AG08395 (cell line): ENCODE results near the gene NDRG3.
"Not testable (repeated sequence)": the region's sequence is repeated elsewhere in the genome, so short reads cannot be mapped to it uniquely, and the experiment has no call there.

Experiments used
- DNase-seq: peaks from one replicate; pipeline ENCODE4 v3.0.0; 2012; ENCODE audit warnings: mixed read lengths, low spot score

NDRG3 gene

DNA sequence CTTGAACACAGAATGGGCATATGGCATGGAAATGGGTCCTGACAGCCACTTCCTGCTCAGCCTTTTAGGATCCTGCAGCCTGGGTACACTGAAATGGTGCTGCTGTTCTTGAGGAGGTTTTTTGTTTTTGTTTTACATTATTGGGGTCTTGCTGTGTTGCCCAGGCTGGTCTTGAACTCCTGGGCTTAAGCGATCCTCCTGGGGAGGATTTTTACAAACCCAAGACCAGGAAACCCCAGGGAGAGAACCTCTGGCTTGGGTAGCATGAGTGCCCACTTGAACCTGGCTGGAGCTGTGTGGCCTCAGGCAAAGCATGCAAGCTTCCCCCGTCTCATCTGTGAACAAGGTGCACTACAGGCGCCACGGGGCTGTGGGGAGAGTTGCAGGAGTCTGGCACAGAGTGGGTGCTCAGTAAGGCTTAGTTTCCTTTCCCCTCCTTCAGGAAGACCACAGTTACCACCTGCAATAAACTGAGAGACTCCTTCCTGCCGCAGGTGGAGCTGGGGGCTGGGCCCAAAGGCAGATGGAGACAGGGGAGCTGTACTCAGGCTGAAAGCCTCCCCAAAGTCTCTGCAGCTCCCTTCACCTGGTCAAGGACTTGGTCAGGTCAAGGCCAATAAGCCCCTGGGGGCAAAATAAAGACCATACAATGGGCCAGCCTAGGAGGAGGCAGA lies 101.7 kb downstream of the NDRG3 start:
- no peak for DNase-seq

DNA sequence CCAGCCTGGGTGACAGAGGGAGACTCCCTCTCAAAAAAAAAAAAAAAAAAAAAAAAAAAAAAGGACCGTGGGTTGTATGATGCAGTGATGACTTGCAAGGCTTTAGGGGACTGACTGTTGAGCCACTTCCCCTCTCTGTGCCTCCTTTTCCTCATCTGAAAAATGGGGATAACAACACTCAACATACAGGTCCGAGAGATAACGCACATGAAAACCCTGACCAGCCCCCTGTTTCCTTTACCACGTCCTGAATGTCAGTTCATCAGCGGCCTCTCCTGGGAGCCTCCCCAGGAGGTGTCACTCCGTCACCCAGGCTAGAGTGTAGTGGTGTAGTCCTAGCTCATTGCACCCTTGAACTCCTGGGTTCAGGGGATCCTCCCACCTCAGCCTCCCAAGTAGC lies 103.8 kb downstream of the NDRG3 start:
- no peak for DNase-seq

DNA sequence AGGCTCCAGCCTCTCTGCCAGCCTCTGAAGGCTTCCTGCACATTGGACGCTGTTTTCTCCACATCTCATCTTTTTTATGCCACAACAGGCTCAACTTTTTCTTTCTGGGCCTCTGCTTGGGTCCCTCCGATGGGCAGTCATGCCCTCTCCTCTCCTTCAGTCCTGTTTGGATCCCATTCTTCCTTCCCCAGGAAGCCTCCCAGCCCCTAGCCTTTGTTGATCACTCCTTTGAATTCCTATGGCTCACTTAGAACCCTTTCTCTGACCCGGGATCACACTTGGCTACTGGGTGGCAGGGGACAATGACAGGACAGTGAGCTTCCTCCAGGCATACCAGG lies 104.4 kb downstream of the NDRG3 start:
- no peak for DNase-seq

DNA sequence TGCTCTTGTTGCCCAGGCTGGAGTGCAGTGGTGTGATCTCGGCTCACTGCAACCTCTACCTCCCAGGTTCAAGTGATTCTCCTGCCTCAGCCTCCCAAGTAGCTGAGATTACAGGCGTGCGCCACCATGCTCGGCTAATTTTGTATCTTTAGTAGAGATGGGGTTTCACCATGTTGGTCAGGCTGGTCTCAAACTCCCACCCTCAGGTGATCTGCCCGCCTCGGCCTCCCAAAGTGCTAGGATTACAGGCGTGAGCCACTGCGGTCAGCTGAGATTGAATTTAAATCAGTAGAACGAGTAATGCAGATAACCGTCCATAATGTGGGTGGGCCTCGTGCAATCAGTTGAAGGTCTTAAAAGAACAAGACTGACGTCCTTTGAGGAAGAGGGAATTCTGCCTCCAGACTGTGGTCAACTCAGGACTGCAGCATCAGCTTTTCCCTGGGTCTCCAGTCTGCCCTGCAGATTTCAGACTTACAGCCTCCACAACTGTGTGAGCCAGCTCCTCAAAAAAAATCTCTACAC lies 107.0 kb downstream of the NDRG3 start:
- DNase-seq, result not testable (repeated sequence)

DNA sequence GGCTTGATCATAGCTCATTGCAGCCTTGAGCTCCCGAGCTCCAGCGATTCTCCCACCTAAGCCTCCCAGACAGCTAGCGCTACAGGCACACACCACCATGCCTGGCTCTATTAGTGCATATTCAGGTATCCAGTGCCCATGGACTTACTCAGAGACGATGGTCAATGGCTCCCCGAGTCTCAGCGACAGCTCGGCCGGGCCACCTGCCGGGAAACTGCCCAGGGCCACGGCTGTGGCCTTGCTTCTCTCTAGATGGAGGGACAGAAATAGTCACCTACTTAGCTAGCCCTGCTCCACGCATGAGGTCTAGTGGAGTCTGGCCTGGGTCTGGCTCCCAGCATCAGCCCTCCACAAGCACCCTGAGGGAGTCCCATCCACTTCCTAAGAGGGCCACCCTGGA lies 111.5 kb downstream of the NDRG3 start:
- DNase-seq, result no peak

DNA sequence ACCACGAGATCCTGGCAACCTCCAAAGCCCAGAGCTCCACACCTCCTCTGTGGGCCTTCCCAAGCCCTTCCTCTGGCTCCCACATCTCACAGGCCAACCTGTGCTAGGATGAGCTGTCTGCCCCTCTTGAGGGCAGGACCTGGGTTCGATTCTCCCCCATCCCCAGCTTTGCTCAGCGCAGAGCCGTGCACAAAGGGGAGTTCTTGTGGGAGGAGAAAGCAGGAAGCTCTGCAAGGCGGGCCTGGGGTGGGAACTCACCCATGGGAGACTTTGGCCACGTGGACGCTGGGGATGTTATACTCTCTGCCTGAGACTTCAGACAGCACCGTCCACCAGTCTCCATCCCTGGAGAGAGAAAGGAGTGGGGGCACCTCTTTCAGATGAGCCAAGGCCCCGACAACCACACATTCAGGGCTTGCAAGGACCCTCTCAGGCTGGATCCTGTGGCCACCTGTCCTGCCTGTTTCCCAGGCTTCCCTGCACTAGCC lies 112.6 kb downstream of the NDRG3 start:
- no peak for DNase-seq

DNA sequence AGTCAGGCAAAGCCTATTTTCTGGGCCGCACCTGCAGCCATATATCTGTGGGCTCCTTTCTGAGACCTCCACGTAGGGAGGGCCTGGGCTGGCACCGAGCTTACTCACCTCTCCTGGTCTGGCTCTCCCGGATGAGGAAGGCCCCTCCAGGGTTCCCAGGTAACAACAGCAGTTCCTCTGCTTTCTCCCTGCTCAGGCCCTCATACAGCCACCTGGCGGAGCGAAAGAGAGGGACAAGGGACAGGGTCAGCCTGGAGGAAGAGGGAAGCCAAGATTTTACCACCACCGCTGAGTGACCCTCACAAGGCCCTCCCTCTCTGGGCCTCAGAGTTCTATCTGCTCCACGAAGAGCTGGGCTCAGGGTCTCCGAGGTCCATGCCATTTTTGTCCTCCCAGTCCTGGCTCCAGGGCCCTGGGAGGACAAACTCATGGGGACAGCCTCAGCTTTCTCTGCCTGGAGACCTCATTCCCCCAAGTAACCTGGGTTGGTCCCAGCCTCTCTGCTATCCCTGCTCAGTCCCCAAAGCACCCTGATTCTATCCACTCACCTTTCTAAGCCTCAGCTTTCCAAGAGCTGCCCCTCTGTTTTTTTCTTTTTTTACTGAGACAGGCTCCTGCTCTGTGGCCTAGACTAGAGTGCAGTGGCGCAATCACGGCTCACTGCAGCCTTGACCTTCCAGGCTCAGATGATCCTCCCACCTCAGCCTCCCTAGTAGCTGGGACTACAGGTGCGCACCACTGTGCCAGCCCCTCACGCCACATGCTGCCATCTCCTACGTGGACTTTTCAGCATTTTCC lies 113.2 kb downstream of the NDRG3 start:
- no peak for DNase-seq

DNA sequence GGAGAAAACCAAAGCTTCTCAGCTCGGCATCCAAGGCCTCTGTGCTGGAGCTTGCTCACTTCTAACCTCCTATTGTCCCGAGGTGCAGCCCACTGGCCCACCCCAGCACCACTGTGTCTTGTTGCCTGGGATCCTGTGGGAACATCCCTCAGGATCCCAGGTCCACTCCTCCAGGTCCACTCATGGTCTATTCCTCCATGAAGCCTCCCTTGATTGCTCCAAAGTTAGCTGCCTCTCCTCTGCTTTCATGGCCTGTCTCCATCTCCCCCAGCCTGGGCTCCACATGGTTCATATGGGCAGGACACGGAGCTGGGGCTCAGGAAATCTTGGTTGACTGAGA lies 113.8 kb downstream of the NDRG3 start:
- DNase-seq, result no peak

DNA sequence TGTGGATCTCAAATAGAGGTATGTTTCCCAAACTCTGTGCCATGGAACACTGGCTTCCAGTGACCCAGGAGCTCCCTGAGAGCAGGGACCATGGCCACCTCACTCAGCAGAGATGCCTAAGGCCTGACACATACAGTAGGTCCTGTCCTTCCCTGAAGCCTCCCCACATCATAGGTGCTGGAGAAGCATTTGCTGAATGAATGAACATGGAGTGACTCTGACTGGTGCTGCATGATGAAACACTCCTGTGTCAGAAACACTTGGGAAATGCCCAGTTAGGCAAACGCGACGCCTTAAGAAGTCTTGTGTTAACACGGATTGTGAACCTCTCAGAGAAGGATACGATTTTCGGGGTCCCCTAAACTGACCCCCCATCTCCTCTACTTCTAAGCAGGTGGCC lies 114.2 kb downstream of the NDRG3 start:
- DNase-seq, result no peak

DNA sequence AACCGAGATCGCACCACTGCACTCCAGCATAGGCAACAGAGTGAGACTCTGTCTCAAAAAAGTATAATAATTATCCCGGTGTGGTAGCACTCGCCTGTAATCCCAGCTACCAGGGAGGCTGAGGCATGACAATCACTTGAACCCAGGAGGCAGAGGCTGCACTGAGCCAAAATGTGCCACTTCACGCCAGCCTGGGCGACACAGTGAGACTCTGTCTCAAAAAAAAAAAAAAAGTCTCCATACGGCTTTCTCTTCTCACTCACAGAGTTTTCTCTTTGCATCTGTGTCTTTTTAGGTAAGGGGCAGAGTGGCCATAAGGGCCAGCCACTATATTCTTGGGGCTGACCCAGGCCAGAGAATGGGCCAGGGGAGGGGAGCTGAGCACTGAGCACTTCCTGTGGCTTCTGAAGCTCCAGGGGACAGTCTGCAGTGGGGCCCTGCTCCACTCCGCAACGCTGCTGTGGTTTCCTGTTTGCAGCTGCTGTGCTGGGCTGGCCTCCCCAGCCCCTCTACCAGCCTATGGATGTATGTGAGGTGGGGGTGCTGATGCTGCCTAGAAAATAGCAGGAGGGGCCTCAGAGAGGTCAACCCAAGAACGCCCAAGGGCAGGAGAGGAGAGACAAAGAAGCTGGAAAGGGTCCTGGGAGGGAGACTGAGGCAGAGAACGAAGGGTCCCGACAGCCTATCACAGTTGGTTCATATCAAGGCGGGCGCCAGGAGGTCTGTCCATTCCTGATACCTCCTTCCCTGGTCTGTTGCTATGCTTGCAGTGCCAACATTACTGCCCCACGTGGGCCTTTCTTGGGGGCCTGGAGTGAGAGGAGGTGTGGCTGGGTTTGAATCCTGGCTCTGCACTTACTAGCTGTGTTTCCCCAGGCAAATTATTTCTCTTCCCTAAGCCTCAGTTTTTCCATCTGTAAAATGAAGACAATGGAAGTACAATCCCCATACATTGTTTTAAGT lies 115.9 kb downstream of the NDRG3 start:
- no peak for DNase-seq

DNA sequence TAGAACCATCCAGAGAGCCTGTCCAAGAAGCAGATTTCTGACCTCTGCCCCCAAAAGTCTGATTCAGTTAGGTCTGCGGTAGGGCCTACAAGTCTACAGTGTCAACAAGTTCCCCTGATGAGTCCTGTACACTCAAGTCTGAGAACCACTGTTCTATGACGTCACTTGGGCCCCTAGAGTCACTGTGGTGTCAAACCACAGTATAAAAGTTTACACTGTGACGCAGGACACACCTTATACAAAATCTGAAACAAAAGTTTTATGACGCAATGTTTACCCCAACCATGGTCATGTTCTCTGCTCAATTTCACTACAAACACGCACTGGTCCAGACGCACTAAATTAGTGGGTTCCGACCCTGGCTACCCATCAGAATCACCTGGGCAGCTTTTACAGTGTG lies 117.8 kb downstream of the NDRG3 start:
- DNase-seq, result no peak

DNA sequence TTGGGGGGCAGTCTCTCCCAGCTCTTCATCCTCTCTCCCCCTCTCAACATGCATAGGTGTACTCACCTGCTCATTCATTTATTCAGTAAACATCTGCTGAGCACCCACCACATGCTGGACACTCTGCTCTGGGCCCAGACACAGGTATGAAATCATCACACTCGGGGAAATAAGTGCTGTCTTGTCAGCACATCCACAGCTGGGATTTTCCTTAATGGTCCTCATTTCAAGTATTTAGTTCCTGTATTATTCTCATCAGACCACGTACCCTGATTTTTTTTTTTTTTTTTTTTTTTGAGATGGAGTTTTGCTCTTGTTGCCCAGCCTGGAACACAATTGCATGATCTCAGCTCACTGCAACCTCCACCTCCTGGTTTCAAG lies 121.0 kb downstream of the NDRG3 start:
- DNase-seq, result no peak

DNA sequence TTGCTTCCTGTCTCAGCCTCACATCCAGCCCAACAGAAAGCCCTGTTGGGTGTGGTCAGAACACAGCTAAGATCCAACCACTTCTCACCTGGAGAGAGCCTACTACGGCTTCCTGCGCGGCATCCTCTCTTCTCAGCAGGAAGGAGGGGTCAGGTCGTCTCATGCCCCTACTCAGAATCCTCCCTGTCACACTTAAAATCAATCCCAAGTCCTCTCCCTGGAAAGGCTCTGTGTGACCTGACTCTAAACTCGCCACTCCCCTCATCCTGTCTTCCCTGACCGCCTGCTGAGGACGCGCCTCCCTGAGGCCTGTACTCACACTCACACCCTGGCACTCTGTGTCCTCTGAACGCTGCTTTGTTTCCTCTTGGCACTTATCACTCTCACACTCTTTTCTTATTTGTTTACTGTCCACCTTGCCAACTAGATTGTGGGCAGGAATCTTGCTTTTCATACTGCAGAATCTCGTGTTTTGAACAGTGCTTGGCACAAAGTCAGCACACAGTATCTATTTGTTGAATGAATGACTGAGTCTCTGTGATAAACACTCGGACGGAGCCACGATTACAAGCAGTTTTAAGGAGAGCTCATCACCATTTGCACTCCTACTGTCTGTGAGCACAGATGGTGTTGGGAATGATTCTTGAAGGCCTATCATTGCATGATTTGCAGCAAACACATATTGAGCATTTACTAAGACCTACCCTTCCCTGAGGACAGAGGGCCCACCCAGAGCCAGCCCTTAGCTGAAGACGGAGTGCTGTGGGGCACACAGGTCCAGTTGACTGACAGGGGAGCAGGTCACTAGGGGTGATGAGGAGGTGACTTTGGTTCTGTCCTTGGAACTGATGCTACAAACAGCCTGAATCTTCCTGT lies 121.6 kb downstream of the NDRG3 start:
- DNase-seq, result no peak

DNA sequence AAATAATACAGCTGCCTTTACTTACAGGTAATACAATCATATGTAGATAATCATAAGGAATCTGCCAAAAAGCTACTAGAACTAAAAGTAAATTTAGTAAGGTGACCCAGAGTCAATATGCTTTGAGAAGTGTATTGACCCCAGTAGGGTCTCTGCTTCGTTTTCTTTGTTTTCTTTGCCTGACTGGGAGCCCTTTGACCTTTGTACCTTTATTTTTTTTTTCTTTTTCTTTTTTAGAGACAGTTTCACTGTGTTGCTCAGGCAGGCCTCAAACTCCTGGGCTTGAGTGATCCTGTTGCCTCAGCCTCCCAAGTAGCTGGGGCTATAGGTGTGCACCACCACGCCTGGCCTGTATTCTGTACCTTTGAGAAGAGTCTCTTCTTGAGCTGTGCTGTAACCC lies 122.4 kb downstream of the NDRG3 start:
- DNase-seq, result no peak

DNA sequence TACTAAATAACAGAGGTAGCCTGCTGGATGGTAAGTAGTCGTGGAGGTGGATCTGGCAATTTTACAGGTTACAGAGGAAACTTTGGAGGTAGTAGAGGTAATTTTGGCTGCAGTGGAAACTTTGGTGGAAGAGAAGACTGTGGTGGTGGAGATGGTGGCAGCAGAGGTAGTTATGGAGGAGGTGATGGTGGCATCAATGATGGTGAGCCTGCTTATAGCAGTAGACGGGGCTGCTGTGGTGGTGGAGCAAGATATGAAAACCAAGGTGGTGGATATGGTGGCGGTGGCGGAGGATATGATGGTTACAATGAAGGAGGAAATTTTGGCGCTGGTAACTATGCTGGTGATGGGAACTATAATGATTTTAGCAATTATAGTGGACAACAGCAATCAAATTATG lies 125.0 kb downstream of the NDRG3 start:
- no peak for DNase-seq

DNA sequence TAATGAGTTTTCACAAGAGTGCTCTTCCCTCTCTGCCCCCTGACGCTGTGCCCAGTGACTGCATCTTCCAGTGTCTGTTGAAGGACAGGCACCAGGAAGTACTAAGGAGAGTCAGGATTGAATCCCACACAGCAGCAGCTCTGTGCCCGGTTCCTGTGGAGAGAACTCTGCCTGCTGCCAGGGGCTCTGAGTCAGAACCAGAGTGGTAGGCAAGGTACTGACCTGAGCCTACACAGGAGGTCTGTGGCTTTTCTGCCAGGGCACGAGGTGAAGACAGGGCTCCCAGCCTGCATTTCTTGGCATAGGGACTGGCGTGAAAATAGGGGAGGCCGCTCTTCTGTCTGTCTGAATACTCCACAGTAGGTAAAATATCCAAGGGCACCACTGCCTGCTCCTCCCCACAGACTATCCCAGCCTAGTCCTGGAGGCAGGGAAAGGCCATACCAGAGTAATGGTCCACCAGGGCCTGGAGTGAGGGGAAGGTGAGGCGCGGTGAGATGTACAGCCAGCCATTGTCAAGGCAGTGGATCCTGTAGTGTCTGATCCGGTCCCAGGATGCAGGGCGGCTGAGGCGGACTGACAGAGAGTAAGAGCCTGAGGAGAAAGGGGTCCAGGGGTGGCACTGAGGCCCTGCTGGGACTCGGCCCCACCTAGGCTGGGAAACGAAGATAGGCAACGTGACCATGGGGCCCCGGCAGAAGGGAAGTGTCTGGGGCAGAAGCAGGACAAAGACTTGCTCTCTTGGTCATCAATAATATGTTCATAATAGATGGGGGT lies 130.9 kb downstream of the NDRG3 start:
- DNase-seq, result no peak

DNA sequence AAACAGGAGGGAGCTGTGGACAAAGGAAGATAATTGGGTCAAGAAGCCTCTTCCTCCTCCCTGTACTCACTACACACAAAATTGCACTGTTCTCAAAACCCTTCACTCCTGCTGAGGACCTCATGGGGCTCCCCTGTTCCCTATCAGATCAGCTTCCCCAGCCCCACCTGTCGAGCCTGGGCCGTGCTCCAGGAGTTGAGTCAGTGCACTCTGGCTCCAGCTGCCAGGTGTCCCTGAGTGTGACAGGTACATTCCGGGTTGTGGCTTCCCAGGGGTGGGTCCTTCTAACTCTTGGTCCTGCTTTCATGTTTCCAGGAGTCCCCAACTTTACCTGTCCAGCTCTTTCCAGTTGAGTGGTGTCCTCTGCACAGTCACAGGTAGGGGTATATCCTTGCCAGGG lies 131.9 kb downstream of the NDRG3 start:
- DNase-seq, result no peak

DNA sequence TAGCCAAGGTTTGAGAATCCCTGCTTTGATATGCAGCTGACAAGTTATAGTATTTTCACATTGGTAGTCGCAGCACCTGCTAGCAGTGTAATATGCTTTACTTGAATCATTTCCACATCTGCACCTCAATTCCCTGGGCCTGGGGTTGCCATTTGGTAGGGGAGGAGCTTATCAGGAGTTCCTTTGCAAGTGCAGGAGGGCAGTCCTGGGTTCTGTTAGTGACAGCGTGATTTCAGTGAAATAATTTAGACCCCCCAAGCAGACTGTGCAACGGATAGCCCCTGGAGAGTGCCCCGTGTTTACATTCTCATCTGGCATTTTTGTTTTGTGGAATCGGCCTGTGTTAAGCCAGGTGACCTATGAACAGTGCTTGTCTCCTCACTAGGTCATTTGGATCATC lies 134.3 kb downstream of the NDRG3 start:
- DNase-seq, result no peak

DNA sequence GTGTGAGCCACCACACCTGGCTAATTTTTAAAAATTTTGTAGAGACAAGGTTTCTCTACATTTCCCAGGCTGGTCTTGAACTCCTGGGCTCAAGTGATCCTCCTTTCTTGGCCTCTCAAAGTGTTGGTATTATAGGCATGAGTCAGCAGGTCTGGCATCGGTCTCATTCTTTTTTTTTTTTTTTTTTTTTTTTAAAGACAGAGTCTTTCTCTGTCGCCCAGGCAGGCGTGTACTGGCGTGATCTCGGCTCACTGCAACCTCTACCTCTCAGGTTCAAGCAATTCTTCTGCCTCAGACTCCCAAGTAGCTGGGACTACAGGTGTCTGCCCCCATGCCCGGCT lies 137.5 kb downstream of the NDRG3 start:
- not testable (repeated sequence) for DNase-seq

DNA sequence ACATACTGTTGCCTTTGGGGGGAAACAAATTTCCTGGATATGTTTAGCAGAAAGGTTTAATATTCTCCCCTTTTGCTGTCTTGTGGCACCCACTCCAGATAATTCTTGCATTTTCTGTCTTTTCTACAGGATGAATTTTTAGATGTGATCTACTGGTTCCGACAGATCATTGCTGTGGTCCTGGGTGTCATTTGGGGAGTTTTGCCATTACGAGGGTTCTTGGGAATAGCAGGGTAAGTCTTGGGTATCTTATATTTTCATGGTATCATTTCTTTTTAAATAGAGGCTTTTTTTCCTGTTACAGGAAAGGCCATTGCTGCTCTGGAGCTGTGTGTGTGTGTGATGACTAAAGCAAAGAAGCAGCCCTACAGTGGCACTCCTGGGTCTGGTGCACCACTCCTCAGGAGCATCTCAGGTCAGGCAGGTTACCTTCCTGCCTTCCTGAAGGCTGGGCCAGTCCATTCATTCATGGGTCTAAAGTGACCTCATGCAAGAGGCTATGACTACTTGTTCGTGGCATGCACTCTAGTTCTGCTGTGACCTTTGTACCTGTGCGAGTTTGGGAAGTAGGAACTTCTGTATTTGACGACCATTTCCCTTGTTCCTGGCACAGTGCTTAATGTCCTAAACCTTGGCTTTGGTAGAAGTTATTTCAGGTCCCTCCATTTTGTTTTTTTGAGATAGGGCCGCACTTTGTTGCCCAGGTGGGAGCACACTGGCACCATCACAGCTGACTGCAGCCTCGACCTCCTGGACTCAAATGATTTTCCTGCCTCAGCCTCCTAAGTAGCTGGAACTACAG lies 138.1 kb downstream of the NDRG3 start:
- no peak for DNase-seq
